NCI-H524 treated with DMSO at 0.1 percent for 48 hours (cell line): ENCODE results near the gene ITGB7.

Experiments
- DNase-seq: peaks from one replicate; lab custom pipeline; 2025; lab: John Stamatoyannopoulos, UW

Gene ITGB7

GRCh38 chr12:53143355-53143754, 63.7 kb downstream of the ITGB7 start:
- DNase-seq, result no peak
